Measurements from ENCODE around the gene SLC25A53.

SLC25A53 gene

GRCh38 chrX:104156630-104157529, at the start of gene SLC25A53:
Gene SLC25A53, minus strand, starts transcription at chrX:104157009. Its CDS starts 51,752 bp downstream, at chrX:104105257.
- DNase-seq = peak; percentile 81

GRCh38 chrX:104205548-104205947, 48.7 kb upstream of the SLC25A53 start:
- no peak for DNase-seq

- no peak for DNase-seq
Observed at GRCh38 chrX:104195489-104196084, 38.8 kb upstream of the SLC25A53 start.

- DNase-seq = no peak
Observed at GRCh38 chrX:104195013-104195412, 38.2 kb upstream of the SLC25A53 start.

- DNase-seq = no peak
Observed at GRCh38 chrX:104193485-104193884, 36.7 kb upstream of the SLC25A53 start.

GRCh38 chrX:104189837-104190236, 33.0 kb upstream of the SLC25A53 start:
- DNase-seq = no peak

GRCh38 chrX:104187931-104188330, 31.1 kb upstream of the SLC25A53 start:
- DNase-seq = no peak

GRCh38 chrX:104183685-104184084, 26.9 kb upstream of the SLC25A53 start:
- DNase-seq = no peak

- DNase-seq = no peak
Observed at GRCh38 chrX:104173841-104174240, 17.0 kb upstream of the SLC25A53 start.

- no peak for DNase-seq
Observed at GRCh38 chrX:104172788-104173187, 16.0 kb upstream of the SLC25A53 start.

- no peak for DNase-seq
Observed at GRCh38 chrX:104172121-104172520, 15.3 kb upstream of the SLC25A53 start.

GRCh38 chrX:104168127-104168526, 11.3 kb upstream of the SLC25A53 start:
- no peak for DNase-seq

GRCh38 chrX:104166735-104167436, 10.1 kb upstream of the SLC25A53 start:
- DNase-seq = no peak

- DNase-seq = peak; percentile 79
Observed at GRCh38 chrX:104165894-104166734, 9.3 kb upstream of the SLC25A53 start, which contains the start of gene FAM199X. Gene FAM199X, plus strand, starts transcription at chrX:104166453. Its CDS starts 333 bp downstream, at chrX:104166786.

- DNase-seq = no peak
Observed at GRCh38 chrX:104151037-104151436, 5.8 kb downstream of the SLC25A53 start.

- DNase-seq = no peak
Observed at GRCh38 chrX:104141087-104141760, 15.6 kb downstream of the SLC25A53 start.

- no peak for DNase-seq
Observed at GRCh38 chrX:104137496-104137895, 19.3 kb downstream of the SLC25A53 start.

- DNase-seq = peak; percentile 22
Observed at GRCh38 chrX:104136241-104137019, 20.4 kb downstream of the SLC25A53 start.

GRCh38 chrX:104135677-104136076, 21.1 kb downstream of the SLC25A53 start:
- DNase-seq = no peak

GRCh38 chrX:104134583-104135261, 22.1 kb downstream of the SLC25A53 start:
- no peak for DNase-seq

All from stimulated activated naive CD4-positive, alpha-beta T cell treated with Interleukin-2 at 50 U/mL for 16 hours (primary cell).